ENCODE data around the gene YDJC.
"Not testable (repeated sequence)": the region's sequence is repeated elsewhere in the genome, so short reads cannot be mapped to it uniquely, and the experiment has no call there.

YDJC gene

GRCh38 chr22:21605887-21606564 is 23.8 kb downstream of the YDJC start:
- DNase-seq (ENCODE audit: low spot score) = no peak

DNA sequence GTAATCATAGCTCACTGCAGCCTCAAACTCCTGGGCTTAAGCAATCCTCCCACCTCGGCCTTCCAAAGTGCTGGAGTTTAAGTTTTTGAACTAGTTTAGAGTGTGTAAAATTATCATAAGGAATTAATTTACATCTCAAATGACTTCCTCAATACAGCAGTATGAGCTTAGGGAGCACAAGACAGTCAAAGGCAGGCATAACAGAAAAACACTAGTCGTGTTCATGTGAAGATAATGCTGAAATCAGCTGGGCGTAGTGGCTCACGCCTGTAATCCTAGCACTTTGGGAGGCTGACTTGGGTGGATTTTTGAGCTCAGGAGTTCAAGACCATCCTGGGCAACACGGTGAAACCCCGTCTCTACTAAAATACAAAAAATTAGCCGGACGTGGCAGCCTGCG is 25.8 kb downstream of the YDJC start:
- no peak for DNase-seq (ENCODE audit: low spot score)

DNA sequence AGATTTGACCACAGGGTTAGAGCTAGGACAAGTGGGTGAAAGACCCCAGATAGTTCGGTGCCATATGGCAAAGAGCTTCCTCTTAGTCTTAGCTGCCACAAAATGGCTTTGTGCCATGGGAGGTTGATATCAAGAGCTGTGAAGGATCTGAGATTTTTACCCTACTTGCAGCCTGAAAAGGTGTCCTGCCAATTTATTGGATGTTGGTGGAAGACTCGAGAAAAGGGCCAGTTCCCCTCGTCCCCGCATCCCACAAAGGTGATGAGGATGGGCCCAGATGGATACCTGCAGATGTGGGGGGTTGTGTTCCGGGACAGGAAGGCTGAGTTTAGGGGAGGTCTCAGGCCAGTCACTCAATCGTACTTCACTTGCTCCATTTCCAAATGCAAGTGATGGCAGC is 27.2 kb downstream of the YDJC start:
- DNase-seq (ENCODE audit: low spot score) = no peak

GRCh38 chr22:21599053-21599893 is 30.5 kb downstream of the YDJC start:
- no peak for DNase-seq (ENCODE audit: low spot score)

- DNase-seq (ENCODE audit: low spot score) = no peak
Measured at GRCh38 chr22:21598302-21598701, 31.5 kb downstream of the YDJC start.

DNA sequence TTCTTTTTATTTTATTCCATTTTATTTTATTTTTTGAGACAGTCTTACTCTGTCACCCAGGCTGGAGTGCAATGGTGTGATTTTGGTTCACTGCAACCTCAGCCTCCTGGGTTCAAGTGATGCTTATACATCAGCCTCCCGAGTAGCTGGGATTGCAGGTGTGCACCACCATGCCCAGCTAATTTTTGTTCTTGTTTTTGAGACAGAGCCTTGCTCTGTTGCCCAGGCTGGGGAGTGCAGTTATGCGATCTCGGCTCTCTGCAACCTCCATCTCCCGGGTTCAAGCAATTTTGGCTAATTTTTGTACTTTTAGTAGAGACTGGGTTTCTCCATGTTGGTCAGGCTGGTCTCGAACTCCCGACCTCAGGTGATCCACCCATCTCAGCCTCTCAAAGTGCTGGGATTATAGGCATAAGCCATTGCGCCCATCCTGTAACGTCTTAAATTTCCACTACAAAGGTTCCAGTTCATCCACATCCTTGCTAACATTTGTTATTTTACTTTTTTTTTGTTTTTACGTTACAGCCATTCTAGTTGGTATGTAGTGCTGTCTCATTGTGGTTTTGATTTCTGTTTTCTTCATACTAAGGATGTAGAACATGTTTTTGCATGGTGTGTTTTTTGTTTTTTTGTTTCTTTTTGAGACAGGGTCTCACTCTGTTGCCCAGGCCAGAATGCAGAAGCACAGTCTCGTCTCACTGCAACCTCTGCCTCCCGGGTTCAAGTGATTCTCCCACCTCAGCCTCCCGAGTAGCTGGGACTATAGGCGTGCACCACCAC is 33.3 kb downstream of the YDJC start:
- not testable (repeated sequence) for DNase-seq (ENCODE audit: low spot score)

- no peak for DNase-seq (ENCODE audit: low spot score)
Measured at GRCh38 chr22:21594865-21595452, 34.9 kb downstream of the YDJC start.

GRCh38 chr22:21593406-21594232 is 36.2 kb downstream of the YDJC start:
- DNase-seq (ENCODE audit: low spot score) = no peak

GRCh38 chr22:21592422-21592821 is 37.4 kb downstream of the YDJC start:
- no peak for DNase-seq (ENCODE audit: low spot score)

DNA sequence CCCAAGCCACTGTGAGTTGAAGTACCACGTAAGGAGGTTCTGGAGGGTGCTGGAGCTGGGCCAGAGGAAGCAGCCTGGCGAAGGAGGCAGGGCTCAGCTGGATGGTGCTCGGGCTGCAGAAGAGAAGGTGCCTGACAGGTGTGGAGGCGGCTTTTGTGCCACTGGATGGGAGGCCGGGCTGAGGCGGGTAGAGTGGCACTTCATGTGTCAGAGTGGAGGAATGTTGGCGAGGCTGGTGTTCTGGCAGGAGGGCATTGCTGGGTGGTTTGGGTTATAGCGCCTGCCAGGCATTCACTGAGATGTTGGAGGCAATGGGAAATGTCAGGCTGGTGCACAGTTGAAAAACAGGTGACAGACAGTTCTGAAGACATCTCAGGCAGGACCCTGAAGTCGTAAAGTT is 38.1 kb downstream of the YDJC start:
- DNase-seq (ENCODE audit: low spot score) = no peak

DNA sequence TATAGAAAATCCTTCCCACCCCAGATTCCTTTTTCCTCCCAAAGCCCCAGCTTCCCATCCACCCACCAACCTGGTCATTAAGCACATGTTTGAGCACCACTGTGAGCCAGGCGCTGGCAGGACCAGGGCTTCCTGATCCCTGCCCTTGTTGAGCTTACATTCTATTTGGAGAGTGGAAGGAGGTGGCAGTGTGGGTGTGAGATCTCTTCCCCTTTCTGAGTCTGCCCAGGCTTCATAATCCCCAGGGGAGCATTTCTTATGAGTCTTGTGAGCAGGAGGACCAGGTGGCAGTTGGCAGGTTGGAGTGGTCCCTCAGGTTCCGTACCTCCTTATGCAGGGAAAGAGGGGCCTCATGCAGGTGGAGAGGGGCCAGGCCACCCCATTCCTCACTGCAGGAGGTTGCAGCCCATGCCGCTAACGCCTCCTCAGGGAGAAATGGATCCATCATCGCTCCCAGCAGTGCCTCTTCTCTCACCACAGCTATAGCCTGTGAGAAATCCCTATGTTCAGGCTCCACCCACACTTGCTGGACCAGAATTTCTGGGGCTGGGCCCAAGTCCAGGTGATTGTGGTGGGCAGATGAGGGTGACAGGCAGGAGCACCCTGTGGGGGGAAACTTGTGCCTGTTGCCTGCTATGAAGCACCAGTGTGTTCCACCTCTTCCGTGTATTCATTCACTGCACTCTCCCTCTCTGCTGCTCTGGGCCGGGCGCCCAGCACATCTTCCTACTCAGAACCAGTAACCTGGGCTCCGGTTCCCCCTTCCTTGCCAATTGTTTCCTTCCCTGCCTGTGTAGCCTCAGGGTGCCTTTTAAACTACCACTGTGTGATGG is 38.8 kb downstream of the YDJC start:
- DNase-seq (ENCODE audit: low spot score) = no peak

GRCh38 chr22:21589396-21589795 is 40.4 kb downstream of the YDJC start:
- DNase-seq (ENCODE audit: low spot score) = no peak

GRCh38 chr22:21587803-21588611 is 41.8 kb downstream of the YDJC start:
- DNase-seq (ENCODE audit: low spot score) = no peak

DNA sequence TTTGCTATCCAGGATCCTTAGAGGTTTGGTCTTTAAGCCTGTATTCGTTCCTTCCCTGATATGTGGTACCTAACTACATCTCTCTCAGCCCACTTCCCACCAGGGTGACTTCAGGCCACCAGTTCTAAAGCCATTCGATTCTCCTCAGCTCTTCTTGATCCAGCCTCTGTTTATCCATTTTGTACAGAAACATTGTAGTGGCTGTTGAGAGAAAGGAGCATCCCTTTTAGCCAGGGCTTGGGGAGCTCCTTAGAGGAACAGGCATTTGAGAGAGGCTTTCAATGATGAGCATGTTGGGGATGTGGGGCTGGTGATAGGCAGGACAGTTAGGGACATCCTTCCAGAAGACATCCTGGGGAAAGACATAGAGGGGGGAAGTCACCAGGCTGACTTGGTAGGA is 44.4 kb downstream of the YDJC start:
- no peak for DNase-seq (ENCODE audit: low spot score)

- DNase-seq (ENCODE audit: low spot score) = no peak
Measured at GRCh38 chr22:21582801-21583740, 46.8 kb downstream of the YDJC start.

DNA sequence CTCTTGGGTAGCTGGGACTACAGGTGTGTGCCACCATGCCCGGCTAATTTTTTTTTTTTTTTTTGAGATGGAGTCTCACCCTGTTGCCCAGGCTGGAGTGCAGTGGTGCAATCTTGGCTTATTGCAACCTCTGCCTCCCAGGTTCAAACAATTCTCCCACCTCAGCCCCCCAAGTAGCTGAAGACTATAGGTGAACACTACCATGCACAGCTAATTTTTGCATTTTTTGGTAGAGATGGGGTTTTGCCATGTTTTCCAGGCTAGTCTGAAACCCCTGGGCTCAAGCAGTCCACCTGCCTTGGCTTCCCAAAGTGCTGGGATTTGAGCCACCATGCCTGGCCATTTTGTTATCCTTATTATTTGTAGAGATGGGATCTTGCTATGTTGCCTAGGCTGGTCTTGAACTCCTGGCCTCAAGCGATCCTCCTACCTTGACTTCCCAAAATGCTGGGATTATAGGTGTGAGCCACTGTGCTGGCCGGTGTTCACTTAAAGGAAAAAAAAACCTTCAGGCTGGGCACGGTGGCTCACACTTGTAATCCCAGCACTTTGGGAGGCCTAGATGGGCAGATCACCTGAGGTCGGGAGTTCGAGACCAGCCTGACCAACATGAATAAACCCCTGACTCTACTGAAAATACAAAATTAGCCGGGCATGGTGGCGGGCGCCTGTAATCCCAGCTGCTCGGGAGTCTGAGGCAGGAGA is 48.7 kb downstream of the YDJC start:
- DNase-seq (ENCODE audit: low spot score) = not testable (repeated sequence)

DNA sequence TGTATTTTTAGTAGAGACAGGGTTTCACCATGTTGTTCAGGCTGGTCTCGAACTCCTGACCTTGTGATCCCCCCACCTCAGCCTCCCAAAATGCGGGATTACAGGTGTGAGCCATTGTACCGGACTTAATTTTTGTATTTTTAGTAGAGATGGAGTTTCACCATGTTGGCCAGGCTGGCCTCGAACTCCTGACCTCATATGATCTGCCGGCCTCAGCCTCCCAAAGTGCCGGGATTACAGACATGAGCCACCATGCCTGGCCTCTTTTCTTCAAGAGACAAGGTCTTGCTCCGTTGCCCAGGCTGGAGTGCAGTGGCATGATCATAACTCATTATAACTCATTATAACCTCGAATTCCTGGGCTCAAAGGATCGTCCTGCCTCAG is 49.2 kb downstream of the YDJC start:
- DNase-seq (ENCODE audit: low spot score) = not testable (repeated sequence)

GRCh38 chr22:21579474-21579851 is 50.4 kb downstream of the YDJC start:
- no peak for DNase-seq (ENCODE audit: low spot score)
